ENCODE measurements around the gene RUNX3. TPM values are rescaled to one million over a fixed set of nuclear protein-coding genes. Genes with fewer than 3 reads are reported as not detected.

The RUNX3 gene
- total and polyA plus RNA-seq, 2 of the 8 experiments (the other 6 are each of a cell fraction or from before 2014, with no cell fraction given) = 0.62 to 0.82 TPM

GRCh38 chr1:24978383-24979032 is 48.4 kb upstream of the RUNX3 start:
- Histone ChIP-seq H3K9me3 (ENCODE audit: insufficient read depth in 2 of 2, low read depth in 1 of 2, low read length in 1 of 2) (peaks cover 4 to 6% of the 10 kb centered on the region in 2 experiments), H4K5ac (ENCODE audit: insufficient read length, low read depth, low read length) (no peak overlapping the region), H3K23me2 (ENCODE audit: low read depth, low read length) (no peaks in the 10 kb centered on the region), H2BK15ac (ENCODE audit: low read length) (no peak overlapping the region), H4K91ac (replicated peaks; ENCODE audit: insufficient read length, low read length) (no peak overlapping the region), H3K18ac (ENCODE audit: extremely low read depth, low read length) (no peak overlapping the region), H4K8ac (ENCODE audit: extremely low read depth, insufficient read depth, low read length) (no peak overlapping the region), H3K79me2 (ENCODE audit: control insufficient read depth in 1 of 2, insufficient read depth in 2 of 2, low read length in 2 of 2) (no peaks in the 10 kb centered on the region), H3K9ac (replicated peaks in 1 of 4; ENCODE audit: extremely low read depth in 1 of 4, low read depth in 3 of 4, low read length in 3 of 4) (no peak overlapping the region), H3K23ac (ENCODE audit: insufficient read length) (no peak overlapping the region), H3K36me3 (ENCODE audit: control insufficient read depth in 2 of 4, insufficient read depth in 4 of 4, low read length in 3 of 4) (no peaks in the 10 kb centered on the region), H3K14ac (ENCODE audit: insufficient read length) (no peak overlapping the region), H3K79me1 (ENCODE audit: low read depth, low read length) (no peaks in the 10 kb centered on the region), H3K27me3 (replicated peaks in 1 of 4; ENCODE audit: control insufficient read depth in 3 of 4, extremely low read depth in 1 of 4, insufficient read depth in 3 of 4, low read length in 3 of 4) (no peaks in the 10 kb centered on the region), H2AFZ (ENCODE audit: low read length) (no peak overlapping the region), H4K20me1 (replicated peaks in 1 of 2; ENCODE audit: control insufficient read depth in 1 of 2, insufficient read depth in 2 of 2, low read length in 2 of 2) (no peaks in the 10 kb centered on the region), H3K4me2 (ENCODE audit: insufficient read depth in 1 of 2, low read depth in 2 of 2, low read length in 2 of 2) (no peak overlapping the region), H3K27ac (ENCODE audit: low read depth, low read length) (no peak overlapping the region), H2BK5ac (ENCODE audit: low read depth, low read length) (no peak overlapping the region), H3K4ac (replicated peaks; ENCODE audit: insufficient read length, low read depth, low read length) (no peak overlapping the region), H2BK120ac (replicated peaks; ENCODE audit: low read depth, low read length) (no peak overlapping the region), H2BK12ac (ENCODE audit: low read depth, low read length) (no peak overlapping the region), H3K56ac (replicated peaks; ENCODE audit: insufficient read length, low read depth, low read length) (no peak overlapping the region), H2AK5ac (ENCODE audit: low read depth, low read length) (no peak overlapping the region), H3K4me3 (ENCODE audit: extremely low read depth in 1 of 4, insufficient read depth in 2 of 4, low read depth in 3 of 4, low read length in 4 of 4) (no peak overlapping the region), H3K4me1 (replicated peaks in 1 of 4; ENCODE audit: control insufficient read depth in 3 of 4, insufficient read depth in 4 of 4, low read length in 3 of 4) (no peaks in the 10 kb centered on the region), H2BK20ac (ENCODE audit: low read length) (no peak overlapping the region)
- ChIA-PET POLR2A (ENCODE audit: partially characterized antibody) (no interaction called here), CTCF (ENCODE audit: partially characterized antibody) (interaction anchor here (0.9 to 1.1 kb wide), 3 partner anchors 13 to 58 kb away, joined by 4 to 5 read pairs (median 4); no protein-coding TSS in a partner anchor)
- no peak for FAIRE-seq
- DNase-seq (ENCODE audit: low read depth in 1 of 2, low spot score in 2 of 2) = no peak
- 83% methylated on average over 9 of the region's 9 CpGs; no CpG with 5 or more reads in 1 of the 2 experiments for WGBS, 2 experiments (ENCODE audit: extremely low coverage in 1 of 2, insufficient coverage in 1 of 2, insufficient read length in 1 of 2, insufficient replicate concordance in 2 of 2, low coverage in 1 of 2, low lambda C conversion rate in 2 of 2, missing lambda C conversion rate in 1 of 2)
- TF ChIP-seq KDM1A (IDR thresholded peaks at IDR 0.05; ENCODE audit: borderline replicate concordance, low read length) (no peak), POLR2A (IDR thresholded peaks at IDR 0.05; ENCODE audit: control extremely low read depth in 1 of 2, low read depth in 2 of 2, low read length in 2 of 2) (no peak), SAP30 (IDR thresholded peaks at IDR 0.05; ENCODE audit: insufficient read depth, insufficient replicate concordance, low read length) (no peak), MAX (IDR thresholded peaks at IDR 0.05) (no peak), SIX5 (IDR thresholded peaks at IDR 0.05; ENCODE audit: low read depth, low read length) (no peak), KDM5A (IDR thresholded peaks at IDR 0.05; ENCODE audit: low read length) (no peak), FOSL1 (IDR thresholded peaks at IDR 0.05; ENCODE audit: insufficient read depth, low read depth, low read length) (no peak), EGR1 (IDR thresholded peaks at IDR 0.05; ENCODE audit: borderline replicate concordance, low read depth, low read length) (no peak), CHD2 (IDR thresholded peaks at IDR 0.05; ENCODE audit: low read length) (no peak), PHF8 (conservative IDR thresholded peaks at IDR 0.05; ENCODE audit: low read depth, low read length) (no peak), CHD1 (IDR thresholded peaks at IDR 0.05; ENCODE audit: low read depth, low read length) (no peak), CBX5 (IDR thresholded peaks at IDR 0.05; ENCODE audit: low read depth, low read length) (no peak)

Measured in H1 (cell line).